Gastroesophageal sphincter (tissue), 3 donors: ENCODE measurements around the gene TKT.

Experiments
- CTCF ChIP-seq, 4 experiments: fragments of 200-600 bp in 2 of 4; fragments of 450-650 bp in 2 of 4; sonication (generic) in 1 of 4; IDR thresholded peaks; one replicate each; pipeline ENCODE4 v1.5.1; 2017 to 2019; ENCODE audit warnings: antibody characterized with exemption in 4 of 4, mild to moderate bottlenecking in 2 of 4, moderate library complexity in 2 of 4
- POLR2A ChIP-seq, 2 donors: fragments of 450-650 bp; IDR thresholded peaks; one replicate each; pipeline ENCODE4 v1.6.1; 2017; ENCODE audit warnings: antibody characterized with exemption in 2 of 2, mild to moderate bottlenecking in 2 of 2, moderate library complexity in 1 of 2

- TF ChIP-seq CTCF (IDR thresholded peaks at IDR 0.05), result no peak
- no peak for TF ChIP-seq POLR2A (IDR thresholded peaks at IDR 0.05)
Measured at GRCh38 chr3:53254509-53255422, 1.1 kb downstream of the TKT start.
